ENCODE measurements around the gene PHLDB2. TPM values are rescaled to one million over a fixed set of nuclear protein-coding genes. Genes with fewer than 3 reads are reported as not detected.

Gene PHLDB2
- total and polyA plus RNA-seq, 2 of the 13 experiments (the other 11 are each of a cell fraction or from before 2014, with no cell fraction given), result 8.4 to 23.6 TPM

GRCh38 chr3:111951032-111951431 lies 92.0 kb downstream of the PHLDB2 start:
- FAIRE-seq (no peak), DNase-seq (ENCODE audit: low spot score) (no peak), ATAC-seq (no peak)
- Histone ChIP-seq H3K9ac (ENCODE audit: insufficient read depth, low read depth, low read length) (no peak overlapping the region), H3K9me3 (ENCODE audit: low read length) (no peaks in the 10 kb centered on the region), H3K4me1 (ENCODE audit: insufficient read depth, low read length) (no peaks in the 10 kb centered on the region), H3K79me2 (ENCODE audit: insufficient read depth, low read length) (no peaks in the 10 kb centered on the region), H3K4me2 (ENCODE audit: low read depth, low read length) (no peak overlapping the region), H4K20me1 (ENCODE audit: insufficient read depth, low read length) (no peaks in the 10 kb centered on the region), H2AFZ (ENCODE audit: low read length) (no peak overlapping the region), H3K36me3 (replicated peaks in 1 of 2; ENCODE audit: control insufficient read depth in 1 of 2, insufficient read depth in 2 of 2, low read length in 2 of 2) (peaks cover 0 to 17% of the 10 kb centered on the region in 2 experiments; a peak in 2 of 5 replicates), H3K4me3 (replicated peaks in 1 of 3; ENCODE audit: insufficient read depth in 1 of 3, low read depth in 2 of 3, low read length in 3 of 3) (no peak overlapping the region), H3K27me3 (ENCODE audit: control insufficient read depth in 1 of 2, insufficient read depth in 2 of 2, low read length in 2 of 2) (no peaks in the 10 kb centered on the region), H3K27ac (ENCODE audit: extremely low read length, insufficient read depth, low read length) (no peak overlapping the region)
- POLR2A ChIA-PET, result no interaction called here
- BruUV-seq (replicated peaks), result no TSS peak
- CTCF ChIA-PET (ENCODE audit: low intra/inter-chr PET ratio, low total read pairs), result no interaction called here
- in situ Hi-C loops (cut with HindIII; ENCODE audit: extremely low pct_ligation_motif_present, low pct_unique_long_range_greater_than_20kb), result no loop called here
- 91% methylated on average over 2 of the region's 2 CpGs for WGBS (ENCODE audit: low lambda C conversion rate)
- intact Hi-C loops (cut with micrococcal nuclease; ENCODE audit: unreplicated experiment), result no loop called here
- TF ChIP-seq ZNF256 (CRISPR knock-in tag; conservative IDR thresholded peaks at IDR 0.05) (no peak), MXD4 (CRISPR knock-in tag; IDR thresholded peaks at IDR 0.05) (no peak), ZNF567 (CRISPR knock-in tag; IDR thresholded peaks at IDR 0.05; ENCODE audit: borderline replicate concordance) (no peak), SRSF4 (IDR thresholded peaks at IDR 0.05; ENCODE audit: low read depth, low read length, poor library complexity, severe bottlenecking) (no peak)

DNA sequence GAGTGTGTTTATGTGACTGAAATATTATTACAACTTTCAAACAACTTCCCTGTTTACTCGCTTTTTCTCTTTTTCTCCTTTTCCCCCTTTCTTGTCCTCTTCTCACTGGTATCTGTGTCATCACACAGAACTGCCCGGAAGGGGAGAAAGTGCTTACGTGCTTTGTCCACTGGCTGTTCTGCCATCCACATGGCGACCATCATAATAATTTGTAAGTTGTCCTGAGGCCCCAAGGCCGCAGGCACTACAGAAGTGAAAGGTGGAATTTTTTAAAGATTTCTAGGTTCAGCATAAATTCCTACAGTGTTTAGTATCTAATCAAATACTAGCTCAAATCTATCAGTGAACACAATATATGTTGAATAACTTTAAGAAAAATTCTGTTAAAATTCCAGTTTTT lies 93.0 kb downstream of the PHLDB2 start:
- H2AFZ ChIP-seq (ENCODE audit: low read length), result no peak overlapping the region
- no peak for FAIRE-seq

More for the DNA sequence above, 93.0 kb downstream of the PHLDB2 start:
- no TSS peak for BruUV-seq (replicated peaks)
- H3K27me3 ChIP-seq (ENCODE audit: control insufficient read depth in 1 of 2, insufficient read depth in 2 of 2, low read length in 2 of 2), result no peaks in the 10 kb centered on the region
- in situ Hi-C loops (cut with HindIII; ENCODE audit: extremely low pct_ligation_motif_present, low pct_unique_long_range_greater_than_20kb) (no loop called here), intact Hi-C loops (cut with micrococcal nuclease; ENCODE audit: unreplicated experiment) (no loop called here)
- peaks cover 0 to 17% of the 10 kb centered on the region in 2 experiments; a peak in 2 of 5 replicates for H3K36me3 ChIP-seq (replicated peaks in 1 of 2; ENCODE audit: control insufficient read depth in 1 of 2, insufficient read depth in 2 of 2, low read length in 2 of 2)
- ChIA-PET POLR2A (no interaction called here), CTCF (ENCODE audit: low intra/inter-chr PET ratio, low total read pairs) (no interaction called here)
- no peaks in the 10 kb centered on the region for H3K9me3 ChIP-seq (ENCODE audit: low read length)
- DNase-seq (ENCODE audit: low spot score) (no peak), ATAC-seq (no peak)
- H4K20me1 ChIP-seq (ENCODE audit: insufficient read depth, low read length), result no peaks in the 10 kb centered on the region
- H3K79me2 ChIP-seq (ENCODE audit: insufficient read depth, low read length), result no peaks in the 10 kb centered on the region
- WGBS (ENCODE audit: low lambda C conversion rate), result 96% methylated on average over 5 of the region's 5 CpGs
- H3K27ac ChIP-seq (ENCODE audit: extremely low read length, insufficient read depth, low read length), result no peak overlapping the region
- H3K4me2 ChIP-seq (ENCODE audit: low read depth, low read length), result no peak overlapping the region
- no peaks in the 10 kb centered on the region for H3K4me1 ChIP-seq (ENCODE audit: insufficient read depth, low read length)
- no peak overlapping the region for H3K9ac ChIP-seq (ENCODE audit: insufficient read depth, low read depth, low read length)
- no peak overlapping the region for H3K4me3 ChIP-seq (replicated peaks in 1 of 3; ENCODE audit: insufficient read depth in 1 of 3, low read depth in 2 of 3, low read length in 3 of 3)
- no peak for TF ChIP-seq SRY (CRISPR knock-in tag; IDR thresholded peaks at IDR 0.05)
- no peak for TF ChIP-seq ZBTB3 (CRISPR knock-in tag; IDR thresholded peaks at IDR 0.05; ENCODE audit: borderline replicate concordance, low read depth)
- no peak for TF ChIP-seq TRIM24 (CRISPR knock-in tag; IDR thresholded peaks at IDR 0.05)
- no peak for TF ChIP-seq ZNF839 (CRISPR knock-in tag; IDR thresholded peaks at IDR 0.05; ENCODE audit: borderline replicate concordance)
- TF ChIP-seq KDM3A (CRISPR knock-in tag; IDR thresholded peaks at IDR 0.05; ENCODE audit: low read depth), result no peak
- no peak for TF ChIP-seq CENPBD1 (CRISPR knock-in tag; IDR thresholded peaks at IDR 0.05; ENCODE audit: borderline replicate concordance, low read depth)
- no peak for TF ChIP-seq MAFG (CRISPR knock-in tag; IDR thresholded peaks at IDR 0.05)
- no peak for TF ChIP-seq CREB3 (CRISPR knock-in tag; IDR thresholded peaks at IDR 0.05)
- TF ChIP-seq ZNF503 (CRISPR knock-in tag; IDR thresholded peaks at IDR 0.05), result no peak
- TF ChIP-seq DMAP1 (CRISPR knock-in tag; IDR thresholded peaks at IDR 0.05), result no peak
- TF ChIP-seq RFX3 (CRISPR knock-in tag; IDR thresholded peaks at IDR 0.05), result no peak
- no peak for TF ChIP-seq MEF2D (CRISPR knock-in tag; IDR thresholded peaks at IDR 0.05)
